ENCODE measurements around the gene RNASEH1.

- TF ChIP-seq, protein P1, sequence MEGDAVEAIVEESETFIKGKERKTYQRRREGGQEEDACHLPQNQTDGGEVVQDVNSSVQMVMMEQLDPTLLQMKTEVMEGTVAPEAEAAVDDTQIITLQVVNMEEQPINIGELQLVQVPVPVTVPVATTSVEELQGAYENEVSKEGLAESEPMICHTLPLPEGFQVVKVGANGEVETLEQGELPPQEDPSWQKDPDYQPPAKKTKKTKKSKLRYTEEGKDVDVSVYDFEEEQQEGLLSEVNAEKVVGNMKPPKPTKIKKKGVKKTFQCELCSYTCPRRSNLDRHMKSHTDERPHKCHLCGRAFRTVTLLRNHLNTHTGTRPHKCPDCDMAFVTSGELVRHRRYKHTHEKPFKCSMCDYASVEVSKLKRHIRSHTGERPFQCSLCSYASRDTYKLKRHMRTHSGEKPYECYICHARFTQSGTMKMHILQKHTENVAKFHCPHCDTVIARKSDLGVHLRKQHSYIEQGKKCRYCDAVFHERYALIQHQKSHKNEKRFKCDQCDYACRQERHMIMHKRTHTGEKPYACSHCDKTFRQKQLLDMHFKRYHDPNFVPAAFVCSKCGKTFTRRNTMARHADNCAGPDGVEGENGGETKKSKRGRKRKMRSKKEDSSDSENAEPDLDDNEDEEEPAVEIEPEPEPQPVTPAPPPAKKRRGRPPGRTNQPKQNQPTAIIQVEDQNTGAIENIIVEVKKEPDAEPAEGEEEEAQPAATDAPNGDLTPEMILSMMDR (conservative IDR thresholded peaks at IDR 0.05; ENCODE audit: low read depth, low read length), result no peak
- TF ChIP-seq EZH2 (IDR thresholded peaks at IDR 0.05; ENCODE audit: borderline replicate concordance, low read depth, low read length, poor library complexity, severe bottlenecking), result no peak
Observed at GRCh38 chr2:3580449-3580848, 22.3 kb upstream of the RNASEH1 start.
